ENCODE data around the gene TP53BP2.

The TP53BP2 gene

GRCh38 chr1:223792046-223792445 lies 53.7 kb downstream of the TP53BP2 start:
- no peak for DNase-seq

GRCh38 chr1:223788746-223789415 lies 56.9 kb downstream of the TP53BP2 start:
- DNase-seq: no peak

GRCh38 chr1:223785808-223786207 lies 59.9 kb downstream of the TP53BP2 start:
- DNase-seq: no peak

GRCh38 chr1:223784541-223784940 lies 61.2 kb downstream of the TP53BP2 start:
- no peak for DNase-seq

- DNase-seq: no peak
Observed at GRCh38 chr1:223783676-223784075, 62.1 kb downstream of the TP53BP2 start.

GRCh38 chr1:223780949-223781348 lies 64.8 kb downstream of the TP53BP2 start:
- DNase-seq: no peak

- DNase-seq: no peak
Observed at GRCh38 chr1:223780318-223780717, 65.4 kb downstream of the TP53BP2 start.

GRCh38 chr1:223776826-223777454 lies 68.8 kb downstream of the TP53BP2 start:
- DNase-seq: no peak

GRCh38 chr1:223776075-223776814 lies 69.5 kb downstream of the TP53BP2 start:
- DNase-seq: peak; percentile 50

- no peak for DNase-seq
Observed at GRCh38 chr1:223775711-223776074, 70.1 kb downstream of the TP53BP2 start.

GRCh38 chr1:223775054-223775453 lies 70.7 kb downstream of the TP53BP2 start:
- DNase-seq: peak; percentile 46

- no peak for DNase-seq
Observed at GRCh38 chr1:223774134-223774814, 71.5 kb downstream of the TP53BP2 start.

GRCh38 chr1:223772771-223773160 lies 73.0 kb downstream of the TP53BP2 start:
- DNase-seq: no peak

GRCh38 chr1:223771814-223772770 lies 73.7 kb downstream of the TP53BP2 start:
- peak; percentile 66 for DNase-seq

- DNase-seq: no peak
Observed at GRCh38 chr1:223771469-223771813, 74.3 kb downstream of the TP53BP2 start.

- no peak for DNase-seq
Observed at GRCh38 chr1:223770621-223771315, 75.0 kb downstream of the TP53BP2 start.

- no peak for DNase-seq
Observed at GRCh38 chr1:223765719-223766340, 79.9 kb downstream of the TP53BP2 start.

- DNase-seq: peak; percentile 28
Observed at GRCh38 chr1:223765036-223765718, 80.6 kb downstream of the TP53BP2 start.

- DNase-seq: no peak
Observed at GRCh38 chr1:223763881-223764280, 81.9 kb downstream of the TP53BP2 start.

GRCh38 chr1:223763251-223763650 lies 82.5 kb downstream of the TP53BP2 start:
- DNase-seq: no peak
